ENCODE results near the gene MYH7.

GRCh38 chr14:23442721-23443356 is 7.4 kb upstream of the MYH7 start:
- TF ChIP-seq EP300 (IDR thresholded peaks at IDR 0.05), result no peak
- no peak for TF ChIP-seq CTCF (IDR thresholded peaks at IDR 0.05)
- no peak for TF ChIP-seq POLR2A (IDR thresholded peaks at IDR 0.05)

Data from ovary (tissue), 3 donors.